Stomach (tissue), 9 donors: ENCODE results near the gene SYNC. TPM values are rescaled to one million over a fixed set of nuclear protein-coding genes. Genes with fewer than 3 reads are reported as not detected.

Experiments used
- DNase-seq, 2 donors: peaks; one replicate each; pipeline versions ENCODE4 v3.0.0 to v3.0.0-alpha.2; 2013 to 2019
- H3K27ac ChIP-seq, 5 donors: fragments of 200-600 bp in 4 of 5; sonication (generic) in 4 of 5; one replicate each; pipeline ENCODE4 v1.5.1; 2013 to 2019; ENCODE audit warnings: mild to moderate bottlenecking in 1 of 5, moderate library complexity in 1 of 5
- H3K27me3 ChIP-seq, 3 donors: fragments of 200-600 bp; sonication (generic); one replicate each; pipeline ENCODE4 v1.5.1; 2017 to 2019; ENCODE audit warnings: mixed run types in 1 of 3
- H3K36me3 ChIP-seq, 4 donors: fragments of 200-600 bp; sonication (generic); 1 replicate in 3 of 4; 2 replicates in 1 of 4; pipeline ENCODE4 v1.5.1; 2016 to 2019
- H3K4me1 ChIP-seq, 4 donors: fragments of 200-600 bp; sonication (generic); one replicate each; pipeline ENCODE4 v1.5.1; 2016 to 2019
- H3K4me3 ChIP-seq, 4 donors: fragments of 200-600 bp; sonication (generic) in 3 of 4; one replicate each; pipeline ENCODE4 v1.5.1; 2016 to 2019; ENCODE audit warnings: mild to moderate bottlenecking in 1 of 4
- H3K9me3 ChIP-seq, 4 donors: fragments of 200-600 bp; sonication (generic); one replicate each; pipeline ENCODE4 v1.5.1; 2016 to 2019
- CTCF ChIP-seq, 7 experiments: fragments of 450-650 bp in 4 of 7; fragments of 200-600 bp in 3 of 7; sonication (generic) in 3 of 7; IDR thresholded peaks; one replicate each; pipeline ENCODE4 v1.5.1; 2016 to 2019; ENCODE audit warnings: antibody characterized with exemption in 7 of 7, control low read depth in 2 of 7, mild to moderate bottlenecking in 1 of 7
- EP300 ChIP-seq: sonication (generic); formaldehyde crosslinking; IDR thresholded peaks from one replicate; pipeline ENCODE4 v1.6.1; 2017; ENCODE audit warnings: antibody characterized with exemption
- POLR2A ChIP-seq, 4 donors: fragments of 450-650 bp; IDR thresholded peaks; one replicate each; pipeline ENCODE4 v1.6.1; 2016; ENCODE audit warnings: antibody characterized with exemption in 4 of 4, control low read depth in 2 of 4, mild to moderate bottlenecking in 1 of 4, moderate library complexity in 1 of 4
- POLR2AphosphoS5 ChIP-seq, 3 donors: sonication (generic); formaldehyde crosslinking; IDR thresholded peaks; one replicate each; pipeline ENCODE4 v1.6.1; 2016; ENCODE audit warnings: antibody characterized with exemption in 3 of 3
- WGBS, 5 donors: extraction: QIAGEN DNeasy Blood & Tissue Kit in 3 of 5; methylation state at CpG; one replicate each; pipeline versions ENCODE4 v1.1.5 to v1.1.7; 2013 to 2018; 5-methylcytosine and 5-hydroxymethylcytosine counted together
- intact Hi-C: fragments of 100-400 bp; cut with DNase I; formaldehyde crosslinking; loops from one replicate; pipeline ENCODE4 v1.15.1; 2023; ENCODE audit warnings: low total_unique reads
- polyA plus RNA-seq, 3 donors: library from polyadenylated mRNA; stranded (reverse); fragments of 200-250 nt; gene quantifications; one replicate each; pipeline ENCODE4 v1.2.3, GENCODE V29; 2013
- total RNA-seq, 5 donors: library from RNA; depleted of rRNA; stranded (reverse); fragments of >200 nt; gene quantifications; one replicate each; pipeline versions ENCODE4 v1.1.0 to v1.2.3, GENCODE V29; 2014 to 2016
- donor health status: healthy with polysubstance abuse.
- donor health status: Bipolar disorder and iron deficiency.
- donor health status: healthy.

The SYNC gene
- total and polyA plus RNA-seq, 8 donors: 5.5 to 38.5 (median 14.0) TPM

- Histone ChIP-seq H3K27me3 (no peaks in the 10 kb centered on the region), H3K9me3 (no peaks in the 10 kb centered on the region), H3K4me1 (peaks cover 12 to 99% (median 78%) of the 10 kb centered on the region in 4 donors), H3K36me3 (peaks cover 0 to 8% (median 0%) of the 10 kb centered on the region in 4 donors), H3K4me3 (no peak overlapping the region), H3K27ac (peak overlapping the region in 3 of 5 donors; percentile 34 to 97 (median 67))
- TF ChIP-seq CTCF (IDR thresholded peaks at IDR 0.05) (no peak), EP300 (no peak), POLR2A (IDR thresholded peaks at IDR 0.05) (no peak), POLR2AphosphoS5 (IDR thresholded peaks at IDR 0.05) (no peak)
- DNase-seq: no peak
- whole genome bisulfite sequencing, 5 donors: 72 to 96% (median 82%) methylated on average over 4 of the region's 4 CpGs
- intact Hi-C loops: no loop called here
These were observed 45.8 kb upstream of the SYNC start for GRCh38 chr1:32748348-32748747.

- Histone ChIP-seq H3K27me3 (peaks cover 0 to 7% (median 0%) of the 10 kb centered on the region in 3 donors), H3K9me3 (no peaks in the 10 kb centered on the region), H3K4me1 (peaks cover 23 to 94% (median 78%) of the 10 kb centered on the region in 4 donors), H3K27ac (peak overlapping the region; percentile 51 to 98 (median 97)), H3K36me3 (peaks cover 0 to 8% (median 0%) of the 10 kb centered on the region in 4 donors), H3K4me3 (peak overlapping the region in 1 of 4 donors; percentile 13)
- 28 to 53% (median 46%) methylated on average over 8 to 9 of the region's 9 CpGs for WGBS, 5 donors
- peak; percentile 44 to 68 for DNase-seq
- no peak for TF ChIP-seq POLR2A (IDR thresholded peaks at IDR 0.05)
- TF ChIP-seq EP300: no peak
- intact Hi-C loops: no loop called here
These were observed 43.6 kb upstream of the SYNC start for GRCh38 chr1:32746130-32746529.

GRCh38 chr1:32744071-32744425 lies 41.5 kb upstream of the SYNC start:
- Histone ChIP-seq H3K9me3 (no peaks in the 10 kb centered on the region), H3K27ac (peak overlapping the region; percentile 96 to 98 (median 97)), H3K4me1 (peaks cover 29 to 80% (median 68%) of the 10 kb centered on the region in 4 donors), H3K27me3 (peaks cover 0 to 7% (median 0%) of the 10 kb centered on the region in 3 donors), H3K4me3 (peak overlapping the region in 3 of 4 donors; percentile 4 to 85 (median 79)), H3K36me3 (peaks cover 0 to 7% (median 0%) of the 10 kb centered on the region in 4 donors)
- no peak for DNase-seq
- intact Hi-C loops: no loop called here
- no peak for TF ChIP-seq EP300
- no peak for TF ChIP-seq POLR2AphosphoS5 (IDR thresholded peaks at IDR 0.05)
- TF ChIP-seq POLR2A (IDR thresholded peaks at IDR 0.05): no peak
- no peak for TF ChIP-seq CTCF (IDR thresholded peaks at IDR 0.05)

GRCh38 chr1:32743380-32744070 lies 41.0 kb upstream of the SYNC start:
- 19 to 35% (median 23%) methylated on average over 6 of the region's 6 CpGs for WGBS, 5 donors
- peak overlapping the region; percentile 96 to 98 (median 97) for H3K27ac ChIP-seq
- intact Hi-C loops: no loop called here
- peaks cover 0 to 7% (median 0%) of the 10 kb centered on the region in 3 donors for H3K27me3 ChIP-seq
- H3K9me3 ChIP-seq: no peaks in the 10 kb centered on the region
- DNase-seq: peak; percentile 76 to 82
- no peak for TF ChIP-seq EP300
- peak in 2 of 3 donors; percentile 79 to 81 for TF ChIP-seq POLR2AphosphoS5 (IDR thresholded peaks at IDR 0.05)
- TF ChIP-seq POLR2A (IDR thresholded peaks at IDR 0.05): no peak
- TF ChIP-seq CTCF (IDR thresholded peaks at IDR 0.05): peak in 1 of 7 experiments; percentile 5
- peak overlapping the region; percentile 66 to 85 (median 80) for H3K4me3 ChIP-seq
- peaks cover 29 to 75% (median 65%) of the 10 kb centered on the region in 4 donors for H3K4me1 ChIP-seq
- H3K36me3 ChIP-seq: peaks cover 0 to 3% (median 0%) of the 10 kb centered on the region in 4 donors

- intact Hi-C loops: no loop called here
- Histone ChIP-seq H3K4me3 (peak overlapping the region; percentile 66 to 85 (median 80)), H3K36me3 (peaks cover 0 to 3% (median 0%) of the 10 kb centered on the region in 4 donors), H3K27ac (peak overlapping the region; percentile 96 to 98 (median 97)), H3K4me1 (peaks cover 29 to 72% (median 63%) of the 10 kb centered on the region in 4 donors), H3K9me3 (no peaks in the 10 kb centered on the region), H3K27me3 (peaks cover 0 to 7% (median 0%) of the 10 kb centered on the region in 3 donors)
- TF ChIP-seq CTCF (IDR thresholded peaks at IDR 0.05) (no peak), POLR2AphosphoS5 (IDR thresholded peaks at IDR 0.05) (peak in 2 of 3 donors; percentile 4 to 64)
- peak; percentile 56 to 69 for DNase-seq
- WGBS, 5 donors: 29 to 53% (median 36%) methylated on average over 4 of the region's 4 CpGs
These were observed 40.4 kb upstream of the SYNC start for GRCh38 chr1:32742956-32743355.
